ENCODE results near the gene PRKCE.
A peak's percentile ranks its signal among the peaks of the same experiment; 100 is the strongest.

The PRKCE gene

DNA sequence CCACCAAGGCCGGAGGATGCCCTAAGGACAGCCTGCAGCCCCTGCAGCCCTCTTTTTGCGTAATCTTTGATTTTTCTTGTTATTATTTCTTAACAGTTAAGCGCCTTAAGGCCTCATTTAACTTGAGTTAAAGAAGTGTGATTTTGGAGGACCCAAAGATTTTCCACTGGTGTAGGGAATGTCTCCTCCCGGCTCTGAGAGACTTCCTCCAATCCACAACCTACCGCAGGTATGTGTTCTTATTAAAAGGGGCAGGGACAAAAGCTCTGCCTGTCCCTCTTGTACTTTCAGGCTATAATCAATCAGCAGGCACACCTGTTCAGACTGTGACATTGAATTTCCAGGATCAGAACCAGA, 285.1 kb downstream of the PRKCE start:
- no peak for DNase-seq (ENCODE audit: low read depth)

GRCh38 chr2:45937990-45938389, 286.5 kb downstream of the PRKCE start:
- DNase-seq (ENCODE audit: low read depth) = no peak

- peak; percentile 97 for DNase-seq (ENCODE audit: low read depth)
These were observed 287.4 kb downstream of the PRKCE start for GRCh38 chr2:45938649-45939511.

- no peak for DNase-seq (ENCODE audit: low read depth)
These were observed 290.2 kb downstream of the PRKCE start for GRCh38 chr2:45941531-45942236.

GRCh38 chr2:45942237-45942738, 290.8 kb downstream of the PRKCE start:
- DNase-seq (ENCODE audit: low read depth) = no peak

- no peak for DNase-seq (ENCODE audit: low read depth)
These were observed 292.0 kb downstream of the PRKCE start for GRCh38 chr2:45943219-45944044.

DNA sequence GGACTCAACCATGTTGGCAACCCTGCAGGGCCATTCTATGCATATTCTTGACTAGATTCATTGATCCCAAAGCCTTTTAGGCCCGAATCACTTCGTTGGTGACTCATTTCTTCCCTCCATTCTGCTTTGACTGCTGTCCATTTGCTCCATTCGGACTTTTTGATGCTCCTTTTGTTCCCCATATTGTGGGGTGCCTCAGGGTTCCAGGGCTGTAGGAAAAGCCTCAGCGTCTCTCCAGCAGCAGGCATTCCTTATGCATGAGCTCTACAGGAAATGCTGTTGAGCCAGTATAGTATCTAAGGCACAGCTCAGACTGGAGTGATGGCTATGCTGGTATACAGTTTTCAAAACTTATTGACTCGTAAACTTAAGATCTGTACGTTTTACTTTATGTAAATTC, 292.6 kb downstream of the PRKCE start:
- DNase-seq (ENCODE audit: low read depth) = no peak

DNA sequence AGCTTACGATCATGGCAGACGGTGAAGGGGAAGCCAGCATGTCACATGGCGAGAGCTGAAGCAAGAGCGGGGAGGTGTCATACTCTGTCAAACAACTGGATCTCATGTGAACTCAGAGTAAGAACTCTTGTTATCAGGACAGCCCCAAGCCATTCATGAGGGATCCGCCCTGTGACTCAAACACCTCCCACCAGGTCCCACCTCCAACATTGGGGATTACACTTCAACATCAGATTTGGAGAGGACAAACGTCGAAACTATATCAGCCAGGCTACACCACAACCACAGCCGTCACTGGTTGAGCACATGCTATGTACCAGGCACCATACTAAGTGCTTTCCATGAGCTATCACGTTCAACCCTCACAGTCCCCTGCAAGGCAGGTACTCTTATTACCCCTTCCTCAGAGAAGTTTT, 293.8 kb downstream of the PRKCE start:
- DNase-seq (ENCODE audit: low read depth) = no peak

GRCh38 chr2:45946023-45946422, 294.5 kb downstream of the PRKCE start:
- peak; percentile 95 for DNase-seq (ENCODE audit: low read depth)

DNA sequence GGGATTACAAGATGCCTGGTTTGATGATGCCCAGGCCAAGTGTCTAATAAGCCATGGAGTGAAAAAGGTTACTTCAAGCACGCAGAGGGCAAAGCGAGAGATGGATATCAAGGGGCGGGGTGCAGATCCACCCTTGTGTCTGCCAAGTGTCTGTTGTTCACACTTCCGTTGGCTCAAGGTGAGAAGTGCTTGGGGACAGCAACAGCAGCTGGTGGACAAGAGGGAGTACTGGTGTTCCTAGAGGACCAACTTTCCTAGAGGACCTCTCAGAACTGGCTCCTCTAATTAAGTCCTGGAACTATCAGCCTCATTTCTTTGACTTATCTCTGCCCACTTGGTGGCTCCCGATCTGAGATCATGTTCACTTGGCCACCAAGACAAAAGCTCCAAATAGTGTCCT, 299.1 kb downstream of the PRKCE start:
- no peak for DNase-seq (ENCODE audit: low read depth)

DNA sequence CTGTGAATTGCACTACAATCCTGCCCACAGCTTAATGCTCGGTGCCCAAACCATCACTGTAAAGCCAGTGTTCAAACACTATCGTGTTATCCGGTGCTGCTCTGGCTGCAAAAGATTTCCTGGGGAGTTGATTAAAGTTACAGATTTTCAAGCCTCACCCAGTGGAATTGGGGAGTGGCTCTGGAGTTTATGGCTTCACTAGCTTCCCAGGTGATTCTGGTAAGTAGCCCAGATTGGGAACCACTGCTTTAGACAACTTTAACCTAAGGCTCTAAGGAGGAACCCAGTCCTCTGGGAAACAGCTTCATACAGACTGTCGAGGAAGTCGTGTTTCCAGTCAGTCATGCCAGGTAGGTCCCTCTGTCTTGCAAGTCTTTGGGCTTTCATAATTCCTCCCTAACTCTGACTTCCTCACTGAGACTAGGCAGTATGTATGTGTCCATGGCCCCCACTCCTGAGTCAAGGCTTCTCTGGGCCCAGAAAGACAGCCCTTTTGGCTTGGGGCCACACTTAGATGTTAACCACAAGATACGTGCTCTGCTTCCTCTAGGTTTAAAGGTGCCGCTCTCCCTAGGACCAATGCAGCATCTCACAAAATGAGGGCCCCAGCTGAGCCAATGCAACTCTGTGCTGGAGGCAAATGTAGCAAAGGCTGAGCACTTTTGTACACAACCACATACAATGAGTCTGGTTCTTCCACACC, 299.7 kb downstream of the PRKCE start:
- no peak for DNase-seq (ENCODE audit: low read depth)

- no peak for DNase-seq (ENCODE audit: low read depth)
These were observed 301.1 kb downstream of the PRKCE start for GRCh38 chr2:45952591-45952990.

DNA sequence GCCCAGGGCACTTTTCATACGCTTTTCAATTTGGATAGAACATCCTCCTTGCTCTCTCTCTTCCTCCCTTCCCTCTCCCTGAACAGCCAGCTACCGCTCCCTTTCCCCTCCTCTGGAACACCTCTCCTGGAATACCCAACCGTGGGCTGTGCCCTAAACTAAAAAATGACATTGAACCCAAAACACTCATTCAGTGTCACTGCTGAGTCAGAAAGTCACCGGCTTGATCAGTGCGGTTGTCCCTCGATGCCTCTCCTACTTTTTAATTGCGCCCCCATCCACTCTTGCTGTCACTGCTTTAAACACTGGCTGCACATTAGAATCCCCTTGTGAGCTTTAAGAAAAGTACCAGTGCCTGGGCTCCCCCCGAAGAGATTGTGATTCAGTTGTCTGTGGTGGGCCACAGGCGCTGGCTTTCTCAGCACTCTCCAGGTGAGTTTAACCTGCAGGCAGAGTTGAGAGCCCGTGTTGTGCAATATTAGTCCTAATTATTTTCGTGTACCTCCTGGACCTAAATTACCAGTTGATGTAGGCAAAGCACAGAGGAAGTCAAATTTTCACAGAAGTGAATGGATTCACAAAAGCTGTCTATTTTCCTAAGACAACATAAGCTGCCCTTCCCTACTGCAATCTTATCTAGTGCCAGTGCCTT, 302.0 kb downstream of the PRKCE start:
- DNase-seq (ENCODE audit: low read depth) = no peak

GRCh38 chr2:45954233-45954850, 302.9 kb downstream of the PRKCE start:
- no peak for DNase-seq (ENCODE audit: low read depth)

DNA sequence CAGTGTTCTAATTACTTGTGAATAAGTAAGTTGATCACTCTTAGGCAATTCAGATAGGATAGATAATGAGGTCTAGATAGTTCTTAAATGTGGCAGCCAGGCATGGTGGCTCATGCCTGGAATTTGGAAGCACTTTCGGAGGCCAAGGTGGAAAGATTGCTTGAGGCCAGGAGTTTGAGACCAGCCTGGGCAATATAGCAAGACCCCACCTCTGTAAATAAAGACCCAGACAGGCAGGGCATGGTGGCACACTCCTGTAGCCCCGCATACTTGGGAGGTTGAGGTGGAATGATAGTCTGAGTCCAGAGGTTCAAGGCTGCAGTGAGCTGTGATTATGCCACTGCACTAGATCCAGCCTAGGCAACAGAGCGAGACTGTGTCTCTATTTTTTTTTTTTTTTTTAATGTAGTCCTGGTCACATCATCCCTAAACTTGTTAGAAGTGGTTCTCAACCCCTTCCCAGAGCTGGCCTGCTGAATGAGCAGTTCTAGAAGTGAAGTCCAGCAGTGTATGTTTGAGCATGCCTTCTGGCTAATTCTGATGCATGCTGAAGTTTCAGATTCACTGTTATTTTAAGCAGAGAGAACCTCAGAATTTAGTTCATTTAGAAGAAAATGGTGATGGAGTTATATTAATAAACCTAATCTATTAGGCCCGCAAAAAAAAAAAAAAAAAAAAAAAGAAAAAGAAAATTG, 306.2 kb downstream of the PRKCE start:
- no peak for DNase-seq (ENCODE audit: low read depth)

DNA sequence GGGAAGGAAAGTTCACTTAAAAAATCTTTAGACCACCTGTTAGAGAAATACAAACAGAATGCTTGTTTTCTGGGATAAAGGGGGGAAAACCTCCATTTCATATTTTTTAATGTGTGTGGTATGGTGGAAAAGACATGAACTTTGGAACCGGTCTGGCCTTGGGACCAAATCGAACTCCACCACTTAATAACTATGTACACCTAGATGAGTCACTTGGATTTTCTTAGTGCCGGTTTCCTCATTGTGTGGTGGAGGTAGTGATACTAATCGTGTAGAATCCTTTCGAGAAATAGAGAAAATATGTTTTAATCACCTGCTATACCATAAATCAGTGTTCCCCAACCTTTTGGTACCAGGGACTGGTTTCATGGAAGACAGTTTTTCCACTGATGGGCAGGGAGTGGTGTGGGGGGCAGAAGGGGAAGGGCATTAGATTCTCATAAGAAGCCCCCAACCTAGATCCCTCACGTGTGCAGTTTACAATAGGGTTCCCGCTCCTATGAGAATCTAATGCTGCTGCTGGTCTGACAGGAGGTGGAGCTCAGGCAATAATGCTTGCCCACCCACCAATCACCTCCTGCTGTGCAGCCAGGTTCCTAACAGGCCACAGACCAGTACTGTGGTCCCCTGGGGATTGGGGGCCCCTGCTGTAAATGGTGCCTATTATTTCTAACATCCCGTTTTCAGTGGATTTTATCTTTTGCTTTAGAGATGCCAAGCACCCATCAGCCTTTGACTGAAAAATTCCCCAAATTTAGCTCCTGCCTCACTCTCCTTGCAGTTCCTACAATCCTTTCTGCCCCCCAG, 308.8 kb downstream of the PRKCE start:
- DNase-seq (ENCODE audit: low read depth) = no peak

DNA sequence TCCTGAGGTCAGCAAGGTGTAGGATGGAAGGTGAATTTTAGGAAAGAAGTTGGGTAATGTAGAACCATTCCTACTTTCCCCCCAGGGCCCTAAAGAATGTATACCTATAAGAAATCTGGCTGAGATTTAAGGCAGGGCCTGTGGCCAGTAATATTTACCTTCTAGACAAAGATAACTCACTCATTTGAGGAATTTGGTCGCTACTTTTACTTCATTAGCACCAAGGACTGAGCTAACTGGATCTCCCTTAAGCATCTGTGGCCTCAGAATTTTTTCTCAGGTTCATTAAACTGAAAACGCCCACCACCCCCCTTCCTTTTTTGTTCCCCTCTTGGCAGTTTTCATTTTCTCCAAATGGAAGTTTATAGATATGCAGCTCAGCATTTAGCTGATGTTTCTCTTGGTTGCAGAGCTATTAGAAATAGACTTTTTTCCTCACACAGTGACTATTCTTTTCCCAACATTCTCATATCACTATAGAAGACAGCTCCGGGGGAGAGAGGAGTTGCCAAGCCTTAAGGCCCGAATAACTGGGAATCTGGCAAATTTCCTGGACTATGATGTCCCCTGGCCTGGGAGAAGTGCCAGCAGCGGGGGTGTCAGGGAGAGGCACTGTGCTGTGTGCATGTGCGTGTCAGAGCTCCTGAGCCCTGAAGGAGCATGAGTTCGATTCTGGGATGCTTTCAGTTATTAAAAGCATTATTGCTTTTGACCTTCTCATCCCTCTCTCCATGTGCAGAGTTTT, 310.9 kb downstream of the PRKCE start:
- no peak for DNase-seq (ENCODE audit: low read depth)

DNA sequence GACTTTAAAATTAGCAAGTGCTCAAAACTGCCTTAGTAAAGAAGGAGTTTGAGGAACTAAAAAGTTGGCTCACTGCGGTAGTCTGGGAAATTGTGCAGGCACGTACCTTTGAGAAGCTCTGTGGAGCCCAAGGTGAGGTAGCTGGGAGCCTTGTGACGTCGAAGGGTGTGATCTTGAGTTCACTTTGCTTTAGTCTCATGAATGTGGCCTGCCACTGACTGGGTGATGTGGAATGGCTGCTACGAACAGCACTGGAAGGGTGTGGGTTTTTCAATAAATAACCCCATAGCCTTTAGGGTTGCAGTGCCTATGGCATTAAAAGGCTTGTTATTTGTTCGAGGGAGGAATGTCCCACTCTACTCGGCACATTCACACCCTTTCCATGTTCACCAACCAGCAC, 312.3 kb downstream of the PRKCE start:
- no peak for DNase-seq (ENCODE audit: low read depth)

All from HS-27A (cell line).